HepG2 (cell line): ENCODE data around the gene ZNF653. TPM values are rescaled to one million over a fixed set of nuclear protein-coding genes. Genes with fewer than 3 reads are reported as not detected.
A peak's percentile ranks its signal among the peaks of the same experiment; 100 is the strongest.

Source experiments
- DDIT3 ChIP-seq: sonication (generic); formaldehyde crosslinking; IDR thresholded peaks from 2 replicates; pipeline ENCODE4 v1.4.0; 2020; ENCODE audit warnings: mild to moderate bottlenecking, missing genetic modification reagents
- FOXK1 ChIP-seq: sonication (generic); formaldehyde crosslinking; IDR thresholded peaks from 2 replicates; pipeline ENCODE4 v1.4.0; 2020; ENCODE audit warnings: low read depth, missing genetic modification reagents, borderline replicate concordance
- GATA4 ChIP-seq: sonication (generic); IDR thresholded peaks from 2 replicates; pipeline ENCODE4 v1.6.1; 2016; ENCODE audit warnings: antibody characterized with exemption, low read depth, borderline replicate concordance
- IKZF1 ChIP-seq: fragments of 450-650 bp; IDR thresholded peaks from 2 replicates; pipeline ENCODE4 v1.7.1; 2016
- MXD4 ChIP-seq: IDR thresholded peaks from 2 replicates; pipeline ENCODE4 v1.6.1; 2016; ENCODE audit warnings: mild to moderate bottlenecking, missing biosample characterization, missing genetic modification reagents
- NR3C1 ChIP-seq: sonication (generic); formaldehyde crosslinking; IDR thresholded peaks from 2 replicates; pipeline ENCODE4 v1.4.0; 2020; ENCODE audit warnings: missing genetic modification reagents
- TIGD3 ChIP-seq: sonication (generic); formaldehyde crosslinking; IDR thresholded peaks from 2 replicates; pipeline ENCODE4 v1.5.1; 2020; ENCODE audit warnings: mild to moderate bottlenecking, missing genetic modification reagents, borderline replicate concordance
- USF2 ChIP-seq, 2 experiments: sonication (generic) in 1 of 2; formaldehyde crosslinking in 1 of 2; IDR thresholded peaks; 2 replicates each; pipeline versions ENCODE4 v1.5.1 to v1.6.1; 2011 to 2020; ENCODE audit warnings: borderline replicate concordance in 1 of 2, low read depth in 1 of 2, low read length in 1 of 2, mild to moderate bottlenecking in 1 of 2, missing genetic modification reagents in 1 of 2, moderate library complexity in 1 of 2
- ZNF407 ChIP-seq: sonication (generic); formaldehyde crosslinking; IDR thresholded peaks from one replicate; pipeline ENCODE4 v1.5.1; 2020; ENCODE audit warnings: mild to moderate bottlenecking, missing genetic modification reagents; ENCODE audit errors: not compliant biosample characterization
- ZNF577 ChIP-seq: sonication (generic); formaldehyde crosslinking; IDR thresholded peaks from 2 replicates; pipeline ENCODE4 v1.4.0; 2020; ENCODE audit warnings: mild to moderate bottlenecking, low read depth, missing genetic modification reagents, borderline replicate concordance
- ZSCAN25 ChIP-seq: sonication (generic); formaldehyde crosslinking; IDR thresholded peaks from 2 replicates; pipeline ENCODE4 v1.8.0; 2022; ENCODE audit warnings: mild to moderate bottlenecking, missing genetic modification reagents
- polyA plus RNA-seq, 8 experiments: library from polyadenylated mRNA; depleted of rRNA in 3 of 8; stranded (reverse) in 7 of 8; unstranded in 1 of 8; fragments of >200 nt; fragmentation: Illumina TruSeq in 4 of 8; extraction: Trizol in 4 of 8; gene quantifications; 2 replicates each; pipeline versions ENCODE4 v1.2.1 to v1.2.3, GENCODE V29; 2011 to 2016; ENCODE audit warnings: low read depth in 4 of 8, missing spikeins in 1 of 8, mixed read lengths in 1 of 8; ENCODE audit not compliant: insufficient read depth in 1 of 8
- total RNA-seq, 5 experiments: library from RNA; depleted of rRNA; stranded (reverse); fragments of >200 nt; fragmentation: Illumina TruSeq; extraction: Trizol; gene quantifications; 2 replicates each; pipeline ENCODE4 v1.2.3, GENCODE V29; 2016; ENCODE audit warnings: low read depth in 1 of 5

ZNF653 gene
- total and polyA plus RNA-seq, 2 of the 13 experiments (the other 11 are each of a cell fraction or from before 2014, with no cell fraction given) = 4.7 to 7.1 TPM

GRCh38 chr19:11535792-11536595 lies 30.4 kb upstream of the ZNF653 start (continued):
- TF ChIP-seq TIGD3 (CRISPR knock-in tag) = 0 out of 2 replicates have a peak, but pooled peaks have one; percentile 39
- TF ChIP-seq ZSCAN25 = no peak
- TF ChIP-seq IKZF1 = no peak
- no peak for TF ChIP-seq DDIT3
- TF ChIP-seq ZNF577 (CRISPR knock-in tag) = no peak
- no peak for TF ChIP-seq NR3C1 (CRISPR knock-in tag)
- TF ChIP-seq FOXK1 (CRISPR knock-in tag) = no peak
- TF ChIP-seq MXD4 (CRISPR knock-in tag) = peak; percentile 44; the same call in 1 of the 2 replicates
- TF ChIP-seq GATA4 = no peak
- TF ChIP-seq ZNF407 (CRISPR knock-in tag) = no peak
- TF ChIP-seq USF2 (IDR thresholded peaks at IDR 0.05; ENCODE audit: low read depth, low read length) = no peak
- peak; percentile 37; the same call in 1 of the 2 replicates for TF ChIP-seq USF2 (CRISPR knock-in tag; IDR thresholded peaks at IDR 0.05; ENCODE audit: borderline replicate concordance)
